ENCODE results near the gene AGBL5.

Gene AGBL5

GRCh38 chr2:27021253-27022049 is 30.0 kb upstream of the AGBL5 start:
- no peak for ATAC-seq (ENCODE audit: insufficient read depth, low read depth)
- peaks cover 6% of the 10 kb centered on the region; the same call in 1 of the 2 replicates for H3K36me3 ChIP-seq (ENCODE audit: insufficient read depth, low read length)
- no peaks in the 10 kb centered on the region for H3K4me1 ChIP-seq (ENCODE audit: insufficient read depth, low read length)
- H3K4me2 ChIP-seq (ENCODE audit: insufficient read depth, low read length): no peak overlapping the region
- H3K27ac ChIP-seq (ENCODE audit: low read length): no peak overlapping the region
- no peaks in the 10 kb centered on the region for H3K27me3 ChIP-seq (ENCODE audit: insufficient read depth, low read length, poor library complexity)
- H3K4me3 ChIP-seq (ENCODE audit: low read depth in 1 of 2, low read length in 2 of 2): no peak overlapping the region
- H4K20me1 ChIP-seq (ENCODE audit: insufficient read depth, low read length): no peaks in the 10 kb centered on the region
- no peak overlapping the region for H3K9ac ChIP-seq (ENCODE audit: low read depth, low read length)
- H3K79me2 ChIP-seq (ENCODE audit: insufficient read depth, low read length): no peaks in the 10 kb centered on the region
- H3K9me3 ChIP-seq (ENCODE audit: insufficient read depth, low read length, severe bottlenecking): no peaks in the 10 kb centered on the region
- H2AFZ ChIP-seq (ENCODE audit: low read depth, low read length): no peak overlapping the region
- no peak for DNase-seq
- TF ChIP-seq CTCF (IDR thresholded peaks at IDR 0.05; ENCODE audit: borderline replicate concordance, extremely low read depth, low read length, poor library complexity, severe bottlenecking) (no peak), EZH2 (IDR thresholded peaks at IDR 0.05; ENCODE audit: borderline replicate concordance, low read depth, low read length, severe bottlenecking) (no peak)

GRCh38 chr2:27023740-27024139 is 27.7 kb upstream of the AGBL5 start:
- Histone ChIP-seq H3K79me2 (ENCODE audit: insufficient read depth, low read length) (0 out of 2 replicates have a peak, but pooled peaks cover 3% of the 10 kb centered on the region), H3K4me1 (ENCODE audit: insufficient read depth, low read length) (no peaks in the 10 kb centered on the region), H3K27me3 (ENCODE audit: insufficient read depth, low read length, poor library complexity) (no peaks in the 10 kb centered on the region), H3K36me3 (ENCODE audit: insufficient read depth, low read length) (peaks cover 6% of the 10 kb centered on the region; the same call in 1 of the 2 replicates), H2AFZ (ENCODE audit: low read depth, low read length) (no peak overlapping the region), H3K4me2 (ENCODE audit: insufficient read depth, low read length) (no peak overlapping the region), H3K4me3 (ENCODE audit: low read depth in 1 of 2, low read length in 2 of 2) (no peak overlapping the region), H3K9ac (ENCODE audit: low read depth, low read length) (no peak overlapping the region), H3K9me3 (ENCODE audit: insufficient read depth, low read length, severe bottlenecking) (no peaks in the 10 kb centered on the region), H3K27ac (ENCODE audit: low read length) (no peak overlapping the region), H4K20me1 (ENCODE audit: insufficient read depth, low read length) (peaks cover 9% of the 10 kb centered on the region; the same call in 1 of the 2 replicates)
- TF ChIP-seq CTCF (IDR thresholded peaks at IDR 0.05; ENCODE audit: borderline replicate concordance, extremely low read depth, low read length, poor library complexity, severe bottlenecking) (no peak), EZH2 (IDR thresholded peaks at IDR 0.05; ENCODE audit: borderline replicate concordance, low read depth, low read length, severe bottlenecking) (no peak)
- DNase-seq (no peak), ATAC-seq (ENCODE audit: insufficient read depth, low read depth) (no peak)

DNA sequence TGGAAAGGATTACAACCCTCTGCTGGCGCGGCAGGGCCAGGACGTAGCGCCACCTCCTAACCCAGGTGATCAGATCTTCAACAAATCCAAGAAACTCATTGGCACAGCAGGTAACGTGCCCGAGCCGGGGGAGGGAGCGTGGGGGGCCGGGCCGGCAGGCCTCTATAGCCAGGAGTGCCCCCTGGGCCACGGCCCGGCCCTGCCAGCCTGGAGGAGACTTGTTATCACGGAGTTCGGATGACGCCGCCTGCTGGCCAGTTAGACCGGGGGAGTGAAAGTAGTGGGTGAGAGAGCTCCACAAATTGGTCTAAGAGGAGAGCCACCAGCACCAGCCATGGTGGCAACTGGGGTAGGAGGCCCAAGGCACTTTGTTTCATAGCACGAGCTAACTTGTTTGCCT is 27.3 kb upstream of the AGBL5 start:
- H4K20me1 ChIP-seq (ENCODE audit: insufficient read depth, low read length): peaks cover 9% of the 10 kb centered on the region; the same call in 1 of the 2 replicates
- H3K9ac ChIP-seq (ENCODE audit: low read depth, low read length): no peak overlapping the region
- DNase-seq (no peak), ATAC-seq (ENCODE audit: insufficient read depth, low read depth) (no peak)
- H3K27ac ChIP-seq (ENCODE audit: low read length): no peak overlapping the region
- no peaks in the 10 kb centered on the region for H3K9me3 ChIP-seq (ENCODE audit: insufficient read depth, low read length, severe bottlenecking)
- no peak overlapping the region for H2AFZ ChIP-seq (ENCODE audit: low read depth, low read length)
- no peak overlapping the region for H3K4me2 ChIP-seq (ENCODE audit: insufficient read depth, low read length)
- TF ChIP-seq CTCF (IDR thresholded peaks at IDR 0.05; ENCODE audit: borderline replicate concordance, extremely low read depth, low read length, poor library complexity, severe bottlenecking) (no peak), EZH2 (IDR thresholded peaks at IDR 0.05; ENCODE audit: borderline replicate concordance, low read depth, low read length, severe bottlenecking) (no peak)
- peaks cover 8% of the 10 kb centered on the region for H3K36me3 ChIP-seq (ENCODE audit: insufficient read depth, low read length)
- no peak overlapping the region for H3K4me3 ChIP-seq (ENCODE audit: low read depth in 1 of 2, low read length in 2 of 2)
- H3K79me2 ChIP-seq (ENCODE audit: insufficient read depth, low read length): peaks cover 4% of the 10 kb centered on the region; the same call in 1 of the 2 replicates
- H3K27me3 ChIP-seq (ENCODE audit: insufficient read depth, low read length, poor library complexity): no peaks in the 10 kb centered on the region
- no peaks in the 10 kb centered on the region for H3K4me1 ChIP-seq (ENCODE audit: insufficient read depth, low read length)

Measured in DND-41 (cell line).